Measurements from ENCODE around the gene PITPNM3. TPM values are rescaled to one million over a fixed set of nuclear protein-coding genes. Genes with fewer than 3 reads are reported as not detected.

Gene PITPNM3
- 15.6 and 25.0 TPM in 2 replicates for total RNA-seq

GRCh38 chr17:6556121-6557039, at the start of gene PITPNM3:
Gene PITPNM3, minus strand, starts transcription at chr17:6556555. Its CDS starts 149 bp downstream, at chr17:6556406.

GRCh38 chr17:6443692-6444570, 112.4 kb downstream of the PITPNM3 start, which contains the start of gene PIMREG:
Gene PIMREG, plus strand, starts transcription at chr17:6444455. Its CDS starts 656 bp downstream, at chr17:6445111.

GRCh38 chr17:6435051-6435450, 121.3 kb downstream of the PITPNM3 start, which contains the start of gene AIPL1:
Gene AIPL1, minus strand, starts transcription at chr17:6435121. Its CDS starts 17 bp downstream, at chr17:6435104.

Other genes starting within 250 kb of the PITPNM3 start
- gene AIPL1, start 121.4 kb downstream of the PITPNM3 start, total RNA-seq, result not detected in 2 replicates
- gene PIMREG, start 112.1 kb downstream of the PITPNM3 start, total RNA-seq, result 22.2 and 27.6 TPM in 2 replicates
- 6.3 and 9.0 TPM in 2 replicates for gene KIAA0753, start 84.2 kb upstream of the PITPNM3 start, total RNA-seq
- gene TXNDC17, start 84.5 kb upstream of the PITPNM3 start, total RNA-seq, result 1,141 and 1,808 TPM in 2 replicates
- gene MED31, start 95.0 kb upstream of the PITPNM3 start, total RNA-seq, result 21.5 and 38.9 TPM in 2 replicates
- gene C17orf100, start 95.2 kb upstream of the PITPNM3 start, total RNA-seq, result 0.71 and 0.74 TPM in 2 replicates
- gene SLC13A5, start 156.8 kb upstream of the PITPNM3 start, total RNA-seq, result 0.49 TPM in 1 of 2 replicates, not detected in the other
- gene XAF1, start 199.5 kb upstream of the PITPNM3 start, total RNA-seq, result 0.21 TPM in 1 of 2 replicates, not detected in the other
- 0.07 TPM in 1 of 2 replicates, not detected in the other for gene FBXO39, start 219.7 kb upstream of the PITPNM3 start, total RNA-seq

Measured in airway epithelial cell (primary cell).